ENCODE data around the gene GRK5.

Gene GRK5

DNA sequence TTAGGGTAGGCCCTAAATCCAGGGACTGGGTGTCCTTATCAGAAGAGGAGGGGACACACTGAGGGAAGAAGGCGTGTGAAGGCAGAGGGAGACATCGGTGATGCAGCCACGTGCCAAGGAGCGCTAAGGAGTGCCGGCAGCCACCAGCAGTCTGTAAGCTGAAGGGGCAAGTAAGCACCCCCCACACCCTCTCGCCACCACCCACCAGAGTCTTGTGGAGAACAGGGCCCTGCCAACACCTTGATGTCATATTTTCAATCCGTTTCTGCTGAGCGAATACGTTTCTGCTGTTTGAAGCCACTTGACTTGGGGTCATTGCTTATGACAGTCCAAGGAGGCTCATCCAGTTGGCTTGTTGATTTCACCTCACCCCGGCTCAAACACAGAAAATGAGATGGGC, 297.3 kb downstream of the GRK5 start:
- DNase-seq (ENCODE audit: low read depth, low spot score) = no peak

DNA sequence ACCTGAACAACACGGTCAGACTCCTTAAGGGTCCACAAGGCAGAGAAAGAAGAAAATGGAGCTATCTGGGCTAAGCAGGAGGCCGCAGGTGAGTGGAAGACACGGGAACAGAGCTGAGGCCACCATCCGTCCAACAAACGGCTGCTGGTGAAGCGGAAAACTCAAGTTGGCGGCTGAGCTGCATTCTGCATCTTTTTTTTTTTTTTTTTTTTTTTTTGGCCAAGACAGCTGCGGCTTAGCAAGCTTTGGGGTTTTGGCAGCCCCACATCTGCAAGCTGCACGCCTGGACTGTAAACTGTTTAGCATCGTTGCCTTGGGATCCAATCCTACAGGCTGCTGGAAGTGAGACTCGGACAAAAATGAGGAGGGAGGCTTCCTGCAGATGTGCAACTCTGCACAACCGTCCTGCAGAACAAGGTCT, 297.8 kb downstream of the GRK5 start:
- DNase-seq (ENCODE audit: low read depth, low spot score) = no peak
